ENCODE data around the gene HINT1.
A peak's percentile ranks its signal among the peaks of the same experiment; 100 is the strongest.
"Not testable (repeated sequence)": the region's sequence is repeated elsewhere in the genome, so short reads cannot be mapped to it uniquely, and the experiment has no call there.

Gene HINT1

DNA sequence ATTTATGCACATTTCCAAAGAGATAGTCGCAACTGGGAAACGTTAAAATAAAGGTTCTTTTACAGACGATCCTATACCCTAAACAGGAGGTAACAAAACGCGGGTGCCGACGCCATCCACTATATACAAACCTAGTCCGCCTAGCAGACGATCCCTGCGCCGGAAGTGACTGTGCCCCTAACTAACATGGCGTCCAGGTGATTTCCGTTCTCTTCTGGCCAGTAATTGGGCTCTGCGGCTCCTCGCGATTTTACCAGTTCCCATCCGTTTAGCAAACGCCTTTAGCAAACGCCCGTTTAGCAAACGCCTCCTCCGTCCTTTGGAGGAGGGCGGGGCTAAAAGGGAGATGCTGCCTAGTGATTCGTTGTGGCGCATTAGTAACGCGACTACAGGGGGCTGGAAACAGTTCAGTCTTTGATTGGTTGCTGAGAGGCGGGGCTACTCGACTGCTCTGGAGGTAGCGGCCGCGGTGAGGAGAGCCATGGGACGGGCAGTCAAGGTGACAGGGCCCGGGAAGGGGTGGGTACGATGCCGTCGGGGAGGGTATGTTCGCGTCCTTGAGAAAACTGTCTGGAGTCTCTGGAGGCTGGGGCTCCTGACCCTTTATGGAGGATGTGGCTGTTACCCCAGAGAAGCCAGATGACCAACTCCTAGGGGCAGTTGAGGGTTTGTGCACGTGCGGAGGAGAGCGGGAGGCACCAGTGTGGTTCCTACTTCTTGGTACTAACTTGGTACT, 5.7 kb upstream of the HINT1 start, which contains the start of gene LYRM7:
Gene LYRM7 (plus strand): TSS at position 405 of the 736 bp plus-strand sequence. CDS start 77 bp downstream, at position 482.
- peak; percentile 99 for DNase-seq

- DNase-seq: no peak
These were observed 4.9 kb upstream of the HINT1 start for GRCh38 chr5:131169810-131170539.

DNA sequence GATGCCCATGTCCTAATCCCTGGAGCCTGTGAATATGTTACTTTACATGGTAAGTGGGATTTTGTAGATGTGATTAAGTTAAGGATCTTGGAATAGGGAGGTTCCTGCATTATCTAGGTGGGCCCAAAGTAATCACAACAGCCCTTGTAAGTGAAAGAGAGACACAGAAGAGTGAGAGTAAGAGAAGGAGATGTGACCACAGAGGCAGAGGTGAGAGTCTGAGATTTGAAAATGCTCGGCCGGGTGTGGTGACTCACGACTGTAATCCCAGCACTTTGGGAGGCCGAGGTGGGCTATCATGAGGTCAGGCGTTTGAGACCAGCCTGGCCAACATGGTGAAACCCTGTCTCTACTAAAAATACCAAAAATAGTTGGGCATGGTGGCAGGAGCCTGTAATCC, 2.6 kb upstream of the HINT1 start:
- no peak for DNase-seq

DNA sequence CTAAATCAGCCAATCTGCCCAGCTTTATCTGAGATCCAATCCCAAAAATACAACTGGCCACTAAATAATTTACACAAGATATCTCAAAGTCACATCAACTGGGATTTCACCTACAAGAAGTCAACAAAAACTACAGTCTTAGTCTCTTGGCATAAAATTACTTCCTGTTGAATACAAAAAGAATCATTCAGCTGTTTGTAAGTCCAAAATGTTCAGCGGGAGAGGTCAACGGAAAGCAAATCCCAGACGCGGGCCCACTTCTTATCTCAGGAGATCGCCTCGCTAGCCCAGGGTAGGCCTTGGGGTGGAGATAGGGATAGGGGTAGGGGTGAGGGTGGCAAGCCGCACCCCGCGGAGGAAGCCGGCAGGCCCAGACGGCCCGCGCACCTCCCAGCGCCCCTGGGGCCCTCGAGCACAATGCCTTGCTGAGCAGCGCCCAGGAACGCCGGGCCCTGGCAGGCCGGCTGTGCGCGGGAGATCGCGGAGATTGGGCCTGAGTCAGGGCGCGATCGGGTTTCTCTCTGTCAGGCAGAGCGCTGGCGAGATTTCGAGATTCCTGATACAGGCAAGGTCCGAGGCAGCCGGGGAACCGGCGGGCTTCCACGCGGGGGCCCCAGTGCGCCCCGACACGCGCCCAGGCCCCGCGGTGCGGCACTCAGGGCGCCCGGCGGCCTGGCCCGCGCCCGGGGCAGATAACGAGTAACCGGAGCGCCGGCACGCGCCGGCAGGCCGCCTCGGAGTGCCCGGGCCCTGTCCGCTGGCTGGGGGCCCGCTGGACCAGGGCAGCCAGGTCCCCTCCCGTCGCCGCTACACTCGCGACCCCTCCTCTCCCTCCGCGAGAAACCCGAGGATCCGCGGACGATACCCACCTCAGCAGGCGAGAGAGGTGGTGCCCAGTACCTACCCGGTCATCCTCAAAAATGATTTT, 601 bp downstream of the HINT1 start:
- peak; percentile 61 for DNase-seq

- DNase-seq: no peak
These were observed 1.6 kb downstream of the HINT1 start for GRCh38 chr5:131163276-131164119.

DNA sequence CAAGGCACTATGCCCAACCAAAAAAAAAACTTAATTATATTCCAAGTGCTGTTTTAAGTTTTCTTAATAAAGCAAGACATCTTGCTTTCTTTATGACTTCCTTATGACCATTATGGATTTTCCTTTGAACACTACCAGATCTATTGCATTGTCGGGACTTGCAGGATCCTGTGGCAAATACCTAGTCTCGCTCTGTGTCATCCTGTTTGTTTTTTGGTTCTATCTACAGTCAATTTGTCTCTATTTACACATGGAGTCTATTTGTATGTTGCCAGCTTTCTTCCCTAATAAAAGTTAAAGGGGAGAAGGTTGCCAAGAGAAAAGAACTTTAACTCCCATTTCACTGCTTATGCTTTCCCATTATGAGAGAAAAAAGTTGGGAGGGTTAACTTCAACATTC, 4.9 kb downstream of the HINT1 start:
- no peak for DNase-seq

GRCh38 chr5:131156957-131157356, 8.1 kb downstream of the HINT1 start:
- DNase-seq: no peak

DNA sequence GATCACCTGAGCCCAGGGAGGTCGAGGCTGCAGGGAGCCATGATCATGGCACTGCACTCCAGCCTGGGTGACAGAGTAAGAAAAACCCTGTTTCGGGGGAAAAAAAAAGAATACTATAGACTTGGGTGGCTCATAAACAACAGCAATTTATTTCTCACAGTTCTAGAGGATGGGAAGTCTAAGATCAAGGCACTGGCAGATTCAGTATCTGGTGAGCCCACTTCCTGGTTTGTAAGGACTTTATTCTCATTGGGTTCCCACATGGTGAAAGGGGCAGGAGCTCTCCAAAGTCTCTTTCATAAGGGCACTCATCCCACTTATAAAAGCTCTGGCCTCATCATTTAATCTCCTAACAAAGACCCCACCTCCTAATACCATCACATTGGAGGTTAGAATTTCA, 8.7 kb downstream of the HINT1 start:
- no peak for DNase-seq

GRCh38 chr5:131151216-131151615, 13.8 kb downstream of the HINT1 start:
- DNase-seq: no peak

DNA sequence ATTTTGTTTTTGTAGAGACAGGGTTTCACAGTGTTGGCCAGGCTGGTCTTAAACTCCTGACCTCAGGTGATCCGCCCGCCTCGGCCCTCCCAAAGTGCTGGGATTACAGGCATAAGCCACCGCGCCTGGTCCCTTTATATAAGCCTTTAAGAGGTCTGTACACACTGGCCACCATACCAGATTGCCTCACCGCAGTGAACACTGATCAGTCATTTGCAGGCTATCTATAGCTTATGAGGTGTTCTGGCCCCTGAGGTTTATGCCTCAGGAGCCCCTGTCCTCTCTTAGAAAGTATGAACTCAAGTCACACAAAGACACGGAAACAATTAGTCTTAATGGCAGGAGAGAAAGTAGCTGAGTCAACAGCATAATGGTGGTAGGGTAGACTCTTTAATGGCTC, 14.6 kb downstream of the HINT1 start:
- no peak for DNase-seq

- DNase-seq: no peak
These were observed 16.2 kb downstream of the HINT1 start for GRCh38 chr5:131148835-131149234.

GRCh38 chr5:131147258-131147657, 17.8 kb downstream of the HINT1 start:
- no peak for DNase-seq

GRCh38 chr5:131142970-131143617, 22.0 kb downstream of the HINT1 start:
- DNase-seq: no peak

DNA sequence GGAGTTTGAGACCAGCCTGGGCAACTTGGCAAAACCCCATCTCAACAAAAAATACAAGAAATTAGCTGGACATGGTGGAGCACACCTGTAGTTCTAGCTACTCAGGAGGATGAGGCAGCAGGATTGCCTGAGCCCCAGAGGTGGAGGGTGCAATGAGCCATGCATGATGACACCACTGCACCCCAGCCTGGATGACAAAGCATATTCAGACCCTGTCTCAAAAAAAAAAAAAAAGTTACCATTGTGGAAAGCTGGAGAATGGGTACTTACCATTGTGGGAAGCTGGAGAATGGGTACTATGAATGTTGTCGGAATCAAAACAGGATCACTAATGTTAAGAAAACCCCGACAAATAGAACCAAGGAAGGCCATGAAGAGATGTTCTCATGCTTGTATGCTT, 25.7 kb downstream of the HINT1 start:
- no peak for DNase-seq

GRCh38 chr5:131138406-131138805, 26.6 kb downstream of the HINT1 start:
- not testable (repeated sequence) for DNase-seq

- not testable (repeated sequence) for DNase-seq
These were observed 32.0 kb downstream of the HINT1 start for GRCh38 chr5:131133091-131133490.

GRCh38 chr5:131129306-131129705, 35.8 kb downstream of the HINT1 start:
- no peak for DNase-seq

- DNase-seq: not testable (repeated sequence)
These were observed 37.8 kb downstream of the HINT1 start for GRCh38 chr5:131127244-131127643.

- no peak for DNase-seq
These were observed 50.3 kb downstream of the HINT1 start for GRCh38 chr5:131114754-131115153.

GRCh38 chr5:131112424-131112823, 52.6 kb downstream of the HINT1 start:
- no peak for DNase-seq

DNA sequence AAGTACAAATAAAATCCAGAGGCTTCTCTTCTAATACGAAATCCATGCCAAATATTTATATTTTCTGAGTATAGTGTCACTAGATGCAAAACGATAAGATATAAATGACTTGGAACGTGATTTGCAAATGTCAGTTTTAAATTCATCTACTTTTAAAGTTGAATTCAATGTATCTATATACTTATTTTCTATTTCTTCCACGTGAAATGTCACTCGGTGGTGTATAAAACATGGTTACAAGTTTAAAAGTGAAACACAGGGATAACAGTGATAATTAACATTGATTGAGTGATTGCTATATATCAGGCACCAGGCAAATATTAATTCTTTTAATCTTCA, 54.8 kb downstream of the HINT1 start:
- no peak for DNase-seq

All from DMS 273 treated with DMSO at 0.1 percent for 48 hours (cell line).